Hypothalamus (tissue), 51 donors: ENCODE results near the gene CLEC4D.
"Not testable (repeated sequence)": the region's sequence is repeated elsewhere in the genome, so short reads cannot be mapped to it uniquely, and the experiment has no call there.

Experiments
- DNase-seq, 51 donors: peaks; one replicate each; lab custom pipeline; 2025; lab: John Stamatoyannopoulos, UW

Gene CLEC4D

DNA sequence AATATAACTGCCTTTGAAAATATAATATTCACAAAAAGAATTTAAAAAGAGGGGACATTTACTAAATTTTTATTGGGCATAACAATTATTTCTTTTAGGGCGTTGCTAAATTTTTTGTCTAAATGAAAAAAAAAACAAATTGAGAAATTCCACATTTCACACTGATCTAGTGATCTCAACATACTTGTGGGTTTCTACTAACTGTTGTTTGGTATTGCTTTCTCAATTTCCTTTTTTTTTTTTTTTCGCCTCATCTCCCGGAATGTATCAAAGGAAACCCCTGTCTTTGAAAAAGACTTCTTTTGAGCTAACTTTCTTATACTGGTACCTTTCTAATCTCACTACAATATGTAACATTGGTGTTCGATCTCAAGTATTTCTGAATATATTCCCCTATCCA lies at the start of gene CLEC4D:
TSS of gene CLEC4D (plus strand) at position 248 of the 400 bp plus-strand sequence. CDS start 230 bp downstream, outside the sequence.
- no peak for DNase-seq

DNA sequence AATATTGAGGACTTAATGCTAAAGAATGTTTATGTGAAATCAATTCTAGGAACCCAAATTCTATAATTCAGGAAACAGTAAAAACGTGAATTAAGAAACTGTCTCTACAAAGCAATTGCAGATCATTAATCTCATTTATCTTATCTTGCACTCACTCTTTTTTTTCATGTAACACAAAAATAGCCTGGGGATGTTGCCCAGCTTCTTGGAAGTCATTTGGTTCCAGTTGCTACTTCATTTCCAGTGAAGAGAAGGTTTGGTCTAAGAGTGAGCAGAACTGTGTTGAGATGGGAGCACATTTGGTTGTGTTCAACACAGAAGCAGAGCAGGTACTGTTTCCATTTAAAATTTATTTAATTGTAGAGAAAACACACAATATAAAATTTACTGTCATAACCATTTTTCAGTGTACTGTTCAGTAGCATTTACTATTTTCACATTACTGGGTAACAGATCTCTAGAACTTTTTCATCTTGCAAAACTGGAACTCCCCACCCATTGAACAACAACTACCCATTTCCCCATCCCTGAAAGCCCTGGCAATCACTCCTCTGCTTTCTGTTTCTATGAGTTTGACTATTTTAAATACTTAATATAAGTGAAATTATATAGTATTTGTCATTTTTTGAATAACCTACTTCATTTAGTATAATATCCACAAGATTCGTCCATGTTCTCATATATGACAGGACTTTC lies 47.9 kb upstream of the CLEC4D start:
- no peak for DNase-seq

- DNase-seq, result no peak
These were observed 47.1 kb upstream of the CLEC4D start for GRCh38 chr12:8466241-8466640.

DNA sequence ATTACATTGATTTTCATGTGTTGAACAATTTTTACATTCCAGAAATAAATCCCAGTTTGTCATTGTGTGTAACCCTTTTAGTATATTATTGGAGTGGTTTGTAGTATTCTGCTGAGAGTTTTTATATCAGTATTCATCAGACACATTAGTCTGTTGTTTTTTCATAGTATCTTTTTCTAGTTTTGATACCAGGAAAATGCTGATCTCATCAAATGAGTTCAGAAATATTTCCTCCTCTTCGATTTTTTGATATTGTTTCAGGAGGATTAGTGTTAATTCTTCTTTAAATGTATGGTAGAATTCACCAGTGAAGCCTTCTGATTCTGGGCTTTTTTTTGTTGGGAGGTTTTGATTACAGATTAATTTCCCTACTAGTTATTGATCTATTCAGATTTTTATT lies 42.2 kb upstream of the CLEC4D start:
- no peak for DNase-seq

- no peak for DNase-seq
These were observed 37.6 kb upstream of the CLEC4D start for GRCh38 chr12:8475508-8476203.

- no peak for DNase-seq
These were observed 30.7 kb upstream of the CLEC4D start for GRCh38 chr12:8482571-8483061.

DNA sequence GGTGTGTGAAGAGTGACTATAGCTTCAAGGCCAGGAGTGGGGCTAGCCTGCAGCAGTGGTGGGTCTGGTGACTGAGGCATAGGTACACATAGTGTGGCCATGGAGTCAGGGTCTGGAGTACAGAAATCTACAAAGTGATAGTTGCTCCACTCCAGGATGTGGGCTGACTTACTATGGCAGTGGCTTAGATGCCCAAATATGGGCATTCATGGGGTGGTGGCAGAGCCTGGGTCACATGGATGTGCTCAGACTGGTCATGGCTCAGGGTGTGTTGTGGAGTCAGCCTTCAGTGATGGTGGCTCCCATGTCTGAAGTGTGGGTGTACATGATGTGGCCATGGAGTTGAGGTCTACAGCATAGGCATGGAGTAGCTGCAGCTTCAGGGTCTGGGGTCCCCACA lies 30.2 kb upstream of the CLEC4D start:
- DNase-seq, result no peak

DNA sequence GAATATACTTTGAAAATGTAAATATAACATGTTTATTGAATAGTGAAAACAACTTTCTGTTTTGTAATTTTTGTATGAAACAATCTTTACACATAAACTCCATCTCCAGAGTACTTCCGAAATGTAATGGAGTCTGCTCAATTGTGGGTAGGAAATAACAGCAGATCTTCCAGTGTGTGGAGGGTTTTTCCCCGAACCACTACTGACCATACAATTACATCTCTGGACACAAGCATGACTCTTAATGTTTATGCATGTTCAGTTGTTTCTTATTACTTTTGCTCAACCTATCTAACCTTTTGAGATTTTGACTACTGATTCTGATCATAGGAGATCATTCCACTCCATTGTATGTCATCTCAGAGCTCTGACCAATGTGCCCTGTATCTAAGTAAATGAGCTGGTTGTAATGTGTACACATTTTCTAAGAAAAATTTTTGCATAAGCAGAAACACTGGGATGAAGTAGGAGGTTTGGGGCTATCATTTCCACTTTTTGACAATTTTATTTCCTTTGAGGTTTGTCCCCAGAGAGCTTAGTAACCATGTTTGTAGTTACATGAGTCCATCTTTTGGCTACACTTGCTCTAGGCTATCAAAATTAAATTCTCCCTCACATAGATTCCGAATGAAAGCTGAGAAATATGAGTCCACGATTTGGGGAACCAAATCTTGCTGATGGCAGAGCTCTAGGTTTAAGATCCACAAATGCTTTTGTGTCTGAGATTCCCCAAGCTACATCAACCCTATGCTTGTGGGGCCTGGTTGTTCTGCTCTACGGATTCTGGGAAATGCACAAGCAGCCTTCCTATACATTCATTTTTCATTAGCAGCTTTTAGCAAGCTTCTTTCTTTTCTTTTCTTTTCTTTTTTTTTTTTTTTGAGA lies 21.4 kb upstream of the CLEC4D start:
- no peak for DNase-seq

DNA sequence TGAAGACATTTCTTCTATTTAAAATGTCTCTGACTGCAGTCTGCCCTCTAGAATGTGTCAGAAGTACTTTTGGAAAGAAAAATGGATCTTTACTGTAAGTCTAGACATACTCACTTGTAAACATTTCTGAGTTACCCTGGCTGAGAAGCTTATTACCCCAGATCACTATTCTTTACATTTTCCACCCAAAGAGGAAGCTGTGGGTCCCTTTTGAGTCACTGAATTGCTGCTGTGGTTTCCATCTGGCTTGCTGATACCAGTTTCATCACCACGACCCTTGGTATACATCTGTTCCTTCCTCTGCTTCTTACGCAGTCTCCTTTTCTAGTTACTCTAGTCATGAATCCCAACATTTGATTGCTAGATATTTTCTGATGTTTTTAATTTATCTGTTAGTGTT lies 20.2 kb upstream of the CLEC4D start:
- DNase-seq, result peak in 3 of 51 donors; percentile 2 to 18 (median 11)

DNA sequence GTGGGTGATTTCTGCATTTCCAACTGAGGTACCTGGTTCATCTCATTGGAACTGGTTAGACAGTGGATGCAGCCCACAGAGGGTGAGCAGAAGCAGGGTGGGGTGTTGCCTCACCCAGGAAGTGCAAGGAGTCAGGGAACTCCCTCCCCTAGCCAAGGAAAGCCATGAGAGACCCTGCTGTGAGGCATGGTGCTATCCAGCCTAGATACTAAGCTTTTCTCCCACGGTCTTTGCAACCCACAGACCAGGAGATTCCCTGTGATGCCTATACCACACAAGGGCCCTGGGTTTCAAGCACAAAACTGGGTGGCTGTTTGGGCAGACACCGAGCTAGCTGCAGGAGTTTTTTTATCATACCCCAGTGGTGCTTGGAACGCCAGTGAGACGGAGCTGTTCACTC lies 17.6 kb upstream of the CLEC4D start:
- DNase-seq, result not testable (repeated sequence)

DNA sequence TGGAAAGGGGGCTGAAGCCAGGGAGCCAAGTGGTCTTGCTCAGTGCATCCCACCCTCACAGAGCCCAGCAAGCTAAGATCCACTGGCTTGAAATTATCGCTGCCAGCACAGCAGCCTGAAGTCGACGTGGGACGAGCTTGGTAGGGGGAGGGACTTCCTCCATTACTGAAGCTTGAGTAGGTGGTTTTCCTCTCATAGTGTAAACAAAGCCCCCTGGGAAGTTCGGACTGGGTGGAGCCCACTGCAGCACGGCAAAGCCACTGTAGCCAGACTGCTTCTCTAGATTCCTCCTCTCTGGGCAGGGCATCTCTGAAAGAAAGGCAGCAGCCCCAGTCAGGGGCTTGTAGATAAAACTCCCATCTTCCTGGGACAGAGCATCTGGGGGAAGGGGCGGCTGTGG lies 17.2 kb upstream of the CLEC4D start:
- not testable (repeated sequence) for DNase-seq

- DNase-seq, result no peak
These were observed 13.7 kb upstream of the CLEC4D start for GRCh38 chr12:8499616-8500015.

- no peak for DNase-seq
These were observed 11.6 kb upstream of the CLEC4D start for GRCh38 chr12:8501720-8502119.

DNA sequence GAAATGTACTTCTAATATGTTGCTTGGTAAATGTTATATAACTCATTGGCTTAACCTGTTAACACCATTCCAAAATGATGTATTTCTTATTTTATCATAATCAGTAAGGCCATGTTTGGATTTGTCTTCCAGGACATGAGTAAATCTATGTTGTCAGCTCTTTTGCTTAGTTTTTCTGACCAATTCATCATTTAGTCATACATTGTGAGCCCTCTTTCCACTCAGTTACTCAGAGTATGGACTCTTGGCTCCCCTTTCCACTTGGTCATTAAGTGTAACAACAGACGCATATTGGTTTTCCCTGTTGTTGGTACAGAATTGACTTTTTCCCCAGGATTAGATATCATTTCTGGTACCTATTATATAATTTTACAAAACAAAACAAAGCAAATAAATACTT lies 9.0 kb upstream of the CLEC4D start:
- no peak for DNase-seq

GRCh38 chr12:8507596-8507995 lies 5.7 kb upstream of the CLEC4D start:
- DNase-seq, result no peak

DNA sequence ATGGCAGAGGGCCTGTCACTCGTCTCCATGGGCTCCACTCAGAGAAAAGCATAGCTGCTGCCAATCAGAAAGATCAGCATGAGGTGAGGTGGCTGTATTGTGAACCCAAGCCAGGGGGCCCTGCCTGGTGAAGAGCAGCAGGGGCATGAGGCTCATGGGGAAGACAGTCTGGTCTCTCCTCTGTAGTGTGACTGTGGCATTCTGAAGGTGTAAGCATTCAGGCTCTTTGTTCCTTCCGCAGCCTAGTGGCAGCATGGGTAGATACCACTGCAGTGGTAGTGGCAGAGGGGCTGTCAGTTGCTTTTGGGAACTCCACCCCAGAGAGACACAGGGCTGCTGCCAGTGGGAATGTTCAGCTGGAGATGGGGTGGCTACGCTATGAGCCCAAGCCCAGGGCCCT lies 5.1 kb upstream of the CLEC4D start:
- DNase-seq, result no peak

DNA sequence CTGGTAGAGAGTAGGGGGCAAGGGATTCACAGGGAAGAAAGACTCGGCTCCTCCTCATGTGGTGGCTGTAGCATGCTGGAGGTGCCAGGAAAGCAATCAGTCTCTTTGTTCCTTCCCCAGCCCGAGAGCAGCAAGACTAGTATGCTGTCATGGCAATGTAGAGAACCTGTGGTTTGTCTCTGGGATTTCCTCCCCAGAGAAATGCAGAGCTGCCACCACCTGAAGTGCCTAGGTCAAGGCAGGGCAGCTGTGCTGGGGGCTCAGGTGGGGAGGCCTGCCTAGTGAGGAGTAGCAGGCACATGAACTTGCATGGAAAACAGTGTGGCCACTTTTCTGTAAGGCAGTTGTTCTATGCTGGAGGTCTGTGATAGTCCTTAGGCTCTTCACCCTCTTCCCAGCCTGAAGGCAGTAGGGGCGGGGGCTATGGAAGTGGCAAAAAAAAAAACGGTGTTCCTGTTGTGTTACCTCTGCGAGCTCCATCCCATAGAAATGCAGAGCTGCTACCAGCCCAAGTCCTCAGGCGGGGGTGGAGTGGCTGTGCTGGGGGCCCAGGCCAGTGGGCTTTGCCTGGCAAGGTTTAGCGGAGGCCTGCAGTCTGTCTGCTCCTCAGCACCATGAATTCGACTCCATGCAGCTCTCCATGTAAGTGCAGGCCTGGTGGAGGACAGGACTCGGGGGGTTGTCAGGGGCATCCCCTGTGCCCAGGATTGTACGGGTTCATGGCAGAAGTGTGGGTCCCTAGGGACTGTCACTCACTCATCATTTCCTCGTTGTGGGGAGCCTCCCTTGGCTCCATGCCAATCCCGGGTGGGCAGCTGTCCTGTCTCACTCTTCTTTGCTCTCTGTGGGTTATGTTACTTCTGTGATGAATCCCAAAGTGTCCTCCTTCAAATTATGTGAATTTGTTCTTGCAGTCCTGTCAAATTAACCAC lies 4.1 kb upstream of the CLEC4D start:
- DNase-seq, result no peak

- no peak for DNase-seq
These were observed 4.7 kb downstream of the CLEC4D start for GRCh38 chr12:8517971-8518370.

DNA sequence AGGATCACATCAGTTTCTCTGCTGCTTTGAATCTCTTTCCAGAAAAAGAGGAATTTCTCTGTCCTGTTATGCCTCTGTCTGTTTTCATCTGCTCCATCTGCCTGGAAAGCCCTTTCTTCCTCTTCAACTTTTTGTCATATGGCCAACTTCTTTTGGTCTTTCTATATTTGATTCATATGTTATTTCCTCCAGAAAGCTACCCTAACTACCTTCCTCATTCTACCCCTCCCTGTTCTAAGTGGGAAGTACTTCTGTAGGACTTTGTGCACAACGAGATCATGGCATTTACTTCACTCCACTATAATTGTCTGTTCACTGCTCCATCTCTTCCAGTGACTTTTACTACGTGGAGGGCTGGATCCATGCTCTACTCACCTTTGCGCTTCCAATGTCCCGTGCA lies 5.9 kb downstream of the CLEC4D start:
- DNase-seq, result no peak
